GM21737 (cell line): ENCODE measurements around the gene COL6A1.

Experiments used
- ATAC-seq: cut with Tn5 transposase; IDR thresholded peaks from one replicate; pipeline ENCODE4 v1.9.1; 2021; ENCODE audit warnings: mild to moderate bottlenecking, moderate library complexity; ENCODE audit not compliant: unreplicated experiment

Gene COL6A1

DNA sequence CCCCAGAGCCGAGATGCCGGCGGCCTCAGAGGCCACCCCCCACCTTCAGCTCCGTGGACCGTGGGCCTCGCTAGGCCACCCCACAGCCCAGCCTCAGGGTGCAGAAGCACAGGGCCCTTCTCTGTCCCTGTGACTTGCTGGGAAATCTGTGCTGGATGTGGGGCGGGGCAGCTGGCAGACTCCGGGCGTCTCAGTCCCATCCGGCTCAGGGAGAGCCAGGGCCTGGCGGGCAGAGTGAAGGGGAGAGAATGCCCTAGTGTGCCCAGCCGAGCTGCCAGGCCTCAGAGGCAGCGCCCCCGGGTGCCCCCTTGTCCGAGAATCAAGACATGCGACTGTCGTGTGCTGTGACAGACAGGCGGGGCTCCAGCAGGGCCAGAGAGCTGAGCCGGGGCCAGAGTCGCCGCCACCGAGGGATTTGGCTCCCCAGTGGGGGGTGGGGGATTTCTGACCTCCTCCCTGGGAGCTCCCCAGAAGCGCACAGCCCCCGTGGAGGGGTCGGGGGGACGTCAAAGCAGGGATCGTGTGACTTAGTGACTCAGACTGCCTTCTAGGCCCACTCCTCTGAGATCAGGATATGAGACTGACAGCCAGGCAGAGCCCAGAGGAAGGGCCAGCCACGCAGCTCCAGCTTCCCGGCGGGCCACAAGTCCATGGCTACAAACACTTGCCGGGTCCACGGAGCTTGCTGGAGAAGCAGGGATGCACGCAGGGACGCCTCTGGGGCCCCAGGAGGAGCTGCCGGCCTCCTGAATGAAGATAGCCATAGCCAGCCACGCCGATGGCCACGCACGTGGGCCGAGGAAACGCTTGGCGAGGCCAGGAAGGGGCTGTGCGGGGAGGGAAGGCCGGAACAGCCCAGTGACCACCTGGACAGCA is 11.9 kb downstream of the COL6A1 start:
- ATAC-seq = no peak

DNA sequence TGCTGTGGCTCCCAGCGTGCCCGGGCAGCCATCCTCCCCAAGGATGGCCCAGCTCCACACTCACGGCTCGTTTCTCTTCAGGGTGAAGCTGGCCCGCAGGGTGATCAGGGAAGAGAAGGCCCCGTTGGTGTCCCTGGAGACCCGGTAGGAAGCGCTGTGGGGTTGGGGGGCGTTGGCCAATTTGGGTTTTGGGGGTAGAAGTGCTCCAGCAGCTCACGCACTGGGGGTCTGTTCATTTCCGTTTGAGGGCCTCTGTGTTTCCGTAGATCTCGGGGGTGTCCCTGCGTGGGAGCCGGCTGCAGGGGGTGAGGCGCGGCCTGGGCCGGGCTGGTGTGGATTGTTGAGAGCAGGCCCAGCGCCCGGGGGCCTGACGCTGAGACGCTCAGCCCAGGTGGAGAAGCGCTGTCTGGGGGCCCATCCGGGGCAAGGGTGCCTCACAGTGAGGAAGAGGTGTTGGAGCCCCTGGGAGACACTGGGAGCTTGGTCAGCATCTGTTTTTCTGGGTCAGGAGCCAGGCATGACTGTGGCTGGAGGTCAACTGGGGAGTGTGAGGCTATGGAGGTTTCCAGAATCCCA is 12.6 kb downstream of the COL6A1 start:
- ATAC-seq = no peak

GRCh38 chr21:45994759-45995685 is 13.5 kb downstream of the COL6A1 start:
- ATAC-seq = no peak

GRCh38 chr21:45995686-45996179 is 14.2 kb downstream of the COL6A1 start:
- no peak for ATAC-seq

- ATAC-seq = no peak
Measured at GRCh38 chr21:45996311-45997204, 15.0 kb downstream of the COL6A1 start.

DNA sequence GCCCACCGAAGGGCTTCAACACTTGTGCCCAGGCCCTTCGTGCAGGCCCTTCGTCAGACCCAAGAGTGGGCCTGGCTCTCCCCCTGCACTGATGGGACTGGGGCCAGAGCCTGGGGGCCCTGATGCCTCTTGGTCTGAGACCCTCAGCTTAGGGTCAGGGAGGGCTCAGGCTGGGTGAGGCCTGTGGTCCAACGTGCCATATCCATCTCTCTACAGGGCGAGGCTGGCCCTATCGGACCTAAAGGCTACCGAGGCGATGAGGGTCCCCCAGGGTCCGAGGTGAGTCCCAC is 15.6 kb downstream of the COL6A1 start:
- ATAC-seq = no peak

- no peak for ATAC-seq
Measured at GRCh38 chr21:45997495-45998275, 16.1 kb downstream of the COL6A1 start.

GRCh38 chr21:45998276-45998701 is 16.7 kb downstream of the COL6A1 start:
- no peak for ATAC-seq

DNA sequence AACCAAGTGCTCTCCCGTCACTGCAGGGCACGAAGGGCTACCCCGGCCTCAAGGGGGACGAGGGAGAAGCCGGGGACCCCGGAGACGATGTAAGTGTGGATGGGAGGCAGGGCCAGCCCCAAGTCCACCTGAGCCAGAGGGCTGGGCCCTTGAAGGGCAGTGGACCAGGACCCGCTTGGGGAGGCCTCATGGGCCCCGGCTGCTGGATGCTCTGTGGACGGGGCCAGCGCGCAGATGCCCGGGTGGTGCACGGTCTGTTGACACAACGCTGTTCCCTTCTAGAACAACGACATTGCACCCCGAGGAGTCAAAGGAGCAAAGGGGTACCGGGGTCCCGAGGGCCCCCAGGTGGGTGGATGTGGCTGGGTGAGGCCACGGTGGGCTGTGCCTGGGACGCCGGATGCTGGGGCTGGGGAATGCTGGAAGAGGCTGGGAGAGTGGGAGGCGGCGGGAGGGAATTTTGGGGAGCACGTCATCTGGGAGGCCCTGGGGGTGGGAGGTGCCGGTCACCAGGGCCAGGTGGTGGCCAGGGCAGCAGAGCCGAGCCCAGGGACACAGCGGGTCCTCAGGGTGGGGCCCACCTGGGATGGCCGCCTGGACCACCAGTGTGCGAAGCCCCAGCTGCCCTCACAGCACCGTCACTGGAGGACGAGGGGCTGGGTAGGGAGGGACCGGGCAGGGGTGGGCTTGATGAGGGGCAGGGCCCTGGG is 17.5 kb downstream of the COL6A1 start:
- ATAC-seq = no peak

GRCh38 chr21:45999581-46000181 is 18.1 kb downstream of the COL6A1 start:
- no peak for ATAC-seq

- no peak for ATAC-seq
Measured at GRCh38 chr21:46000182-46000730, 18.7 kb downstream of the COL6A1 start.

DNA sequence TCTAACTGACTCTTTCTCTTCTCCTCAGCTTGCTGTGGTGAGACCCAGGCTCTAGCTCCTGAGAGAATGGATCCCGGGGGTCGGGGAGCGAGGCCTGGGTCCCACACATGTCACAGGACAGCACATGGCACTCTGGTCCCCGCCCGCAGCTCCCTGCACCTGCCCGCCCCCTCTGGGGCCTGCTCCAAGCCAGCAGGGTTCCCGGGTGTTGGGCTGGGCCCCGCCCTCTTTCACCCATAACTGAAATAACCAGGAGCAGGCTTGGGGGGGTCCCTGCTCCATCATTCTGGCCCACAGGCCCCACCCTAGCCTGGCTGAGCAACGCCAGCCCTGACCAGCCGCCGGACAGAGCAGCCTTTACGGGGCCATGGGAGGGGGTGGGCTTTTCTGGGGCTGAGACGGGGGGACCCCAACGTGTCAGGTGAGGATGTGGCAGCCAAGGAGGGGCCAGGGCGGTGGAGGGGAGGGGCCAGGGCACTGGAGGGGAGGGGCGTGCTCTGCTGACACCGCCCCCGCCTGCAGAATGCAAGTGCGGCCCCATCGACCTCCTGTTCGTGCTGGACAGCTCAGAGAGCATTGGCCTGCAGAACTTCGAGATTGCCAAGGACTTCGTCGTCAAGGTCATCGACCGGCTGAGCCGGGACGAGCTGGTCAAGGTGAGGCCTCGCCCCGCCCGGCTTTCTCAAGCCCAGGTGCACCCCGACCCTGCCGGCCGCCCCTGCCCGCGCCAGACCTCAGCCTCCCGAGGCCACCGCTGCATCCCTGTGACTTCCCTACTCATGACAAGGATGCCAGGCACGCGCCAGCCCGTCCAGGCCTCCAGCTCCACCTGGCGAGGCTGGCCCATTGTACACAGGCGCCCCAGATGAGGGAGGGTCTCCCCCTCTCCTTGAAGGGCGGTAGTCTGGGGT is 19.4 kb downstream of the COL6A1 start:
- no peak for ATAC-seq

DNA sequence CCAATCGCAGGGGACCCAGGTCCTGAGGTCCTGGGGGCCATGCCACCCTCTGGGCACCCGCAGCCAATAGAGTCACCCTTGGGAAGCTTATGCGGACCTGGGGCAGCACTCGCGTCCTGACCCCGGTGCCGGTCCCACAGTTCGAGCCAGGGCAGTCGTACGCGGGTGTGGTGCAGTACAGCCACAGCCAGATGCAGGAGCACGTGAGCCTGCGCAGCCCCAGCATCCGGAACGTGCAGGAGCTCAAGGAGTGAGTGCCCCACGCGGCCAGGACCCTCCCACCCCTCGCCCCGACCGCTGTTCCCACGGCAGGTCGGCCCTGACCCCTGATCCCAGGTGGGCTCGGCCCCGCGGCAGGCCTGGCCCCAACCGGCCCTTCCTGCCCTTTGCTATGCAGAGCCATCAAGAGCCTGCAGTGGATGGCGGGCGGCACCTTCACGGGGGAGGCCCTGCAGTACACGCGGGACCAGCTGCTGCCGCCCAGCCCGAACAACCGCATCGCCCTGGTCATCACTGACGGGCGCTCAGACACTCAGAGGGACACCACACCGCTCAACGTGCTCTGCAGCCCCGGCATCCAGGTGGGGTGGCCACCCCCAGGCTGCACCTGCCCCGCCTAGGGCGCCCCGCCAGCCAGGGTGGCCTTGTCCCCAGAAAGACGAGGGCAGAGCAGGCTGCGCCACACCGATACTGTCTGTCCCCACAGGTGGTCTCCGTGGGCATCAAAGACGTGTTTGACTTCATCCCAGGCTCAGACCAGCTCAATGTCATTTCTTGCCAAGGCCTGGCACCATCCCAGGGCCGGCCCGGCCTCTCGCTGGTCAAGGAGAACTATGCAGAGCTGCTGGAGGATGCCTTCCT is 20.5 kb downstream of the COL6A1 start:
- ATAC-seq = no peak

DNA sequence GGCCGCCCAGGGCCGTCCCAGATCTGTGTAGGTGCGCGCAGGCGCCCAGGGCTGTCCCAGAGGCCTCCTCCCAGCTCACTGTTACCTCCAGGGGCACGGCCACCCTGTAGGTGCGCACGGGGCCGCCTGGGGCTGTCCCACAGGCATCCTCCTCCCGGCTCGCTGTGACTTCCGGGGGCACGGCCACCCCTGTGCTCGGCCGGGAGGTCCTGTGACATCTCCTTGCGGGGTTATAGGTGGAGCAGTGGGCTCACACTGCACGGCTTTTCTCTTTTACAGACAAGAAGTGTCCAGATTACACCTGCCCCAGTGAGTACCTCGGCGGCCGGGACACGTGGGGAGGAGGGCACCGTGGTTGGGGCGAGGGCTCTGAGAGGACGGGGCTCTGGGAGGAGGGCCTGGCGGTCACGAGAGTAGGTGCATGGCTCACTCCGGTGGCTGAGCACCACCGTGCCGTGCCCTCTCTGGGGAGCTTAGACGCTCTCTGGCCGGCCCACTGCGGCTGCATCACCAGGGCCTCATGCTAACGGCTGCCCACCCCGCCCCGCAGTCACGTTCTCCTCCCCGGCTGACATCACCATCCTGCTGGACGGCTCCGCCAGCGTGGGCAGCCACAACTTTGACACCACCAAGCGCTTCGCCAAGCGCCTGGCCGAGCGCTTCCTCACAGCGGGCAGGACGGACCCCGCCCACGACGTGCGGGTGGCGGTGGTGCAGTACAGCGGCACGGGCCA is 21.4 kb downstream of the COL6A1 start:
- ATAC-seq = no peak

DNA sequence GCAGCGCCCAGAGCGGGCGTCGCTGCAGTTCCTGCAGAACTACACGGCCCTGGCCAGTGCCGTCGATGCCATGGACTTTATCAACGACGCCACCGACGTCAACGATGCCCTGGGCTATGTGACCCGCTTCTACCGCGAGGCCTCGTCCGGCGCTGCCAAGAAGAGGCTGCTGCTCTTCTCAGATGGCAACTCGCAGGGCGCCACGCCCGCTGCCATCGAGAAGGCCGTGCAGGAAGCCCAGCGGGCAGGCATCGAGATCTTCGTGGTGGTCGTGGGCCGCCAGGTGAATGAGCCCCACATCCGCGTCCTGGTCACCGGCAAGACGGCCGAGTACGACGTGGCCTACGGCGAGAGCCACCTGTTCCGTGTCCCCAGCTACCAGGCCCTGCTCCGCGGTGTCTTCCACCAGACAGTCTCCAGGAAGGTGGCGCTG is 22.0 kb downstream of the COL6A1 start:
- ATAC-seq = no peak
